Skeletal muscle tissue (tissue), 4 donors: ENCODE data around the gene TNNI3K. TPM values are rescaled to one million over a fixed set of nuclear protein-coding genes. Genes with fewer than 3 reads are reported as not detected.

Experiments
- H3K27ac ChIP-seq: one replicate; pipeline ENCODE4 v1.7.0; 2013; ENCODE audit warnings: mild to moderate bottlenecking, low read depth, low read length, inconsistent platforms
- H3K27me3 ChIP-seq, 3 donors: one replicate each; pipeline ENCODE4 v1.7.0; 2013; ENCODE audit warnings: low read length in 3 of 3; ENCODE audit not compliant: control insufficient read depth in 3 of 3, insufficient read depth in 3 of 3
- H3K36me3 ChIP-seq, 3 donors: one replicate each; pipeline ENCODE4 v1.7.0; 2013; ENCODE audit warnings: low read length in 3 of 3; ENCODE audit not compliant: control insufficient read depth in 3 of 3, insufficient read depth in 3 of 3
- H3K4me1 ChIP-seq, 3 donors: one replicate each; pipeline ENCODE4 v1.7.0; 2013; ENCODE audit warnings: low read length in 3 of 3, mild to moderate bottlenecking in 3 of 3; ENCODE audit not compliant: control insufficient read depth in 3 of 3, insufficient read depth in 3 of 3
- H3K4me3 ChIP-seq, 3 donors: one replicate each; pipeline ENCODE4 v1.7.0; 2013; ENCODE audit warnings: low read length in 3 of 3
- H3K9ac ChIP-seq, 3 donors: one replicate each; pipeline ENCODE4 v1.7.0; 2013; ENCODE audit warnings: low read length in 3 of 3, mild to moderate bottlenecking in 3 of 3, moderate library complexity in 2 of 3, low read depth in 1 of 3
- H3K9me3 ChIP-seq, 3 donors: one replicate each; pipeline ENCODE4 v1.7.0; 2013; ENCODE audit warnings: low read length in 3 of 3; ENCODE audit not compliant: control insufficient read depth in 3 of 3
- total RNA-seq: library from RNA; depleted of rRNA; stranded (reverse); fragments of >200 nt; gene quantifications from one replicate; pipeline ENCODE4 v1.2.3, GENCODE V29; 2014
- donor health status: Osteomylitis.

TNNI3K gene
- total RNA-seq, 1 donor from 2014 or later = 2.1 TPM

DNA sequence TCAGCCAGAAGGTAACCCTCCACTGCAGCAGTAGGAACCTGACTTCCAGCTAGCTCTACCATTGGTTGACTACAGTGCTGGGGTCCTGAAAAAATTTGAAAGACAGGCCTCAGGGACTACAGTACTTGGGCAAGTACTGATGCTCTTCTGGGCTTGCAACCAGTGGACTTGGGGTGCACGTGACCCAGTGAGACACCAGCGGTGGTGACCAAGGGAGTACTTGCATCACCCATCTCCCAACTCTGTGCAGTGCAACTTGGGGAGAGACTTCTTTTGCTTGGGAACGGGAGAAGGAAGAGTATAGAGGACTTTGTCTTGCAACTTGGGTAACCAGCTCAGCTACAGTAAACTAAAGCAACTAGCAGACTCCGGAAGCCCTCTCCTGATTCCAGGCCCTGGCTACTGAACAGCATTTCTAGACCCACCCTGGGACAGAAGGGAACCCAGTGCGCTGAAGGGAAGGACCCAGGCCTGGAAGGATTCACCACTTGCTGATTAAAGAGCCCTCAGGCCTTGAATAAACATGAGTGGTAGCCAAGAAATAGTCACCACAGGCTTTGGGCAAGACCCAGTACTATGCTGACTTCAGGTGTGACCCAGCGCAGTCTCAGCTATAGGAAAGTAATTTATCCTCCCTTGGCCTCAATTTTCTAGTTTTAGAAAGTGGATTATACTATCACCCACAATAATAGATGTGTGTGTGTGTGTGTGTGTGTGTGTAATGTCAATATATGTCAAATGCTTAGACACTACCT is 45.6 kb downstream of the TNNI3K start:
- H3K9ac ChIP-seq = no peak overlapping the region

DNA sequence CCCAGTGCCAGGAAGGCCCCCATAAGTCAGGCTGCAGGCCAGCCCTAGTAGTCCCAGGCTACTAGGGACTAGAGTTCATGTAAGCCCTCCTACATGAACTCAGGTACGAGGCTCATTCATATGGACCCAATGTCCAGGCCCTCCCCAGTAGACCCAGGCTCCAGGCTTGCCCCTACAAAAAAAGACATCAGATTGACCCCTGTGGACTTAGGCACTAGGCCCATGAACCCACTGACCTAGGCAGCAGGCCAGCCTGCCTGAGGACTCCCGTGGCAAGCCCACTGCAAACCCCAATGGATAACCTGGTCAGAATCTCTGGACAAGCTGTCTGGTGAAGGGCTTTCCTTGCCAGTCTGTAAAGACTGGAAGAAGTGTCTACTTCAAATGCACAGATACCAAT is 51.2 kb downstream of the TNNI3K start:
- no peak overlapping the region for H3K4me3 ChIP-seq
- H3K27me3 ChIP-seq = no peaks in the 10 kb centered on the region
- no peak overlapping the region for H3K9ac ChIP-seq
- no peak overlapping the region for H3K27ac ChIP-seq
- no peaks in the 10 kb centered on the region for H3K36me3 ChIP-seq
- H3K9me3 ChIP-seq = no peaks in the 10 kb centered on the region
- H3K4me1 ChIP-seq = no peaks in the 10 kb centered on the region

More for the DNA sequence above, 45.6 kb downstream of the TNNI3K start:
- no peak overlapping the region for H3K27ac ChIP-seq
- no peaks in the 10 kb centered on the region for H3K27me3 ChIP-seq
- H3K36me3 ChIP-seq = peaks cover 0 to 2% (median 0%) of the 10 kb centered on the region in 3 donors
- H3K4me3 ChIP-seq = no peak overlapping the region
- H3K9me3 ChIP-seq = no peaks in the 10 kb centered on the region
- H3K4me1 ChIP-seq = no peaks in the 10 kb centered on the region

DNA sequence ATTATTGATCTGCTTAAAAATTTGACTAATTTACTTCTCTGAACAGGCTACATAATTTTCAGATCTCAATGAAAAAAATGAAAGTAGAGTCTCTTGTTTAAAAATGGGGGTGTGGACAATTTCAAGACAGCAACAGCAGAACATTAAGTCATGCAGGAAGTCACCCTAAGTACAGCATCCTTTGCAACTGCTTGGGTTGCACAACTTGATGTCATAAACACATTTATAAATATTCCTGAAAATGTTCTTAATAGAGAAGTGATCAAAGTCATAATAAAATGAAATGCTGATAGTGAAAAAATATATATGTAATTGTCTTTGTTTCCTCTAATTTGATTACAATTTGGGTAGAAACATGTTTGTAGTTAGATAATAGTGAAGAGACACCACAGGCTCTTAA is 79.3 kb downstream of the TNNI3K start:
- H3K9me3 ChIP-seq = no peaks in the 10 kb centered on the region

DNA sequence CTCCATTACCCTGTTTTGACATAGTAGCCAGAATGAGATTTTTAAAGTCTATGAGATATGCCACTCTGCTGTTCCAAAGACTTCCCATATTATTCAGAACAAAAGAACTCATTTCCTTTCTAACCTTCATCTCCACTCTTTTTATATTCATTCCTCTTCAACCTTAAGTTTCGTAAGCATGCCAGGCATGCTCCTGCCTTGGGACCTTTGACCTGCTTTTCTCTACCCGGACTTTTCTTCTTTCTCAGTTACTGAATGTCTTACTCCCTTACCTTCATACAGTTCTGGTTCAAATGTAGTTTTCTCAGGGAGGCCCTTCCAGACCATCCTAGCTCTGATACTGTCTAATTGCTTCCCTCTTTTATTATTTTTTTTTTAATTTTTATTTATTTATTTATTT is 81.1 kb downstream of the TNNI3K start:
- Histone ChIP-seq H3K27ac (no peak overlapping the region), H3K9ac (no peak overlapping the region), H3K36me3 (no peaks in the 10 kb centered on the region), H3K9me3 (no peaks in the 10 kb centered on the region), H3K27me3 (no peaks in the 10 kb centered on the region), H3K4me3 (no peak overlapping the region), H3K4me1 (no peaks in the 10 kb centered on the region)

More for the DNA sequence above, 79.3 kb downstream of the TNNI3K start:
- Histone ChIP-seq H3K9ac (no peak overlapping the region), H3K4me1 (no peaks in the 10 kb centered on the region), H3K36me3 (no peaks in the 10 kb centered on the region), H3K27me3 (no peaks in the 10 kb centered on the region), H3K4me3 (no peak overlapping the region), H3K27ac (no peak overlapping the region)

DNA sequence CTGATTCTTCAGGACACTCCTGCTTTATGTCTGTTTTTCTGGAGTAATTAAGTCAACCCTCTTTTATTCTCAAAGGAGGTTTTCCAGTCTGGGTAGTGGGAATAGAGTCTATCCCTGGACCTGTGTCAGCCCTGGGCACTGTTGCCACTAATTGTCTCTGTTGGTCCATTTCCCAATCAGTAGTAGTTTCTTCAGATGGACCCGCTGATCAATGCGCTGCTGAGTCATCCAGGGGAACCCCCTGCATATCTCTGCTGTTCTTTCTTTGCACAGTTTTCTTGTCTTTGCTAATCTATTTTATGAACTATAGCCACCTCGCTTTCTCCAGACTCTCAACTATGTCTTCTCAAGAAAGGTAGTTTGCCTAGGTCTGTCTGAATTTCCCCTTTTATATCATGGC is 82.5 kb downstream of the TNNI3K start:
- Histone ChIP-seq H3K4me1 (no peaks in the 10 kb centered on the region), H3K36me3 (no peaks in the 10 kb centered on the region), H3K27ac (no peak overlapping the region), H3K9ac (no peak overlapping the region), H3K9me3 (no peaks in the 10 kb centered on the region), H3K27me3 (no peaks in the 10 kb centered on the region), H3K4me3 (no peak overlapping the region)

DNA sequence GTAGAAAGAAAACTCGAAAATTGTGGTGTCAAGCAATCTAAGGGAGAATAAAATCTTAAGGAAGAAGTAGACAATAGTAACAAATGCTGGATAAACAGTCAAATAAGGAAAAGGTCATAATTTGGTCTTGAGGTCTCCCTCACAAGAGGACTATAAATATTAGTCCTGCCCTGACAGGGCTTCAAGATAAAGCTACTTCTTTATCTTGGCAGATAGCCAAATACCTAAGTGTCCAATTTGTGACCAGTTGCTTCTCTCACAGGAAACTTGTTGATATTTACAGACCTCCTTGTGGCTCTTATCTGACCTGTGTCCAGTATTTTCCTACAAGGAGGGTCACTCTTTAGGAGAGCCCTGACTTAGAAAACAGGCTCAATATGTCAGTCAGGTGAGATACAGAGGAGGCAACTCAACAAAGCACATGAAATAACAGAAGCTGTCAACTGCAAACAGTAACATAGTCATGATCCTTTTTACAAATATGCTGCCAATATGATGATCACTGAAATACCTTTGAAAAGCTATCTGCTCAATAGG is 88.8 kb downstream of the TNNI3K start:
- no peak overlapping the region for H3K4me3 ChIP-seq
- H3K36me3 ChIP-seq = no peaks in the 10 kb centered on the region
- H3K27ac ChIP-seq = no peak overlapping the region
- no peak overlapping the region for H3K9ac ChIP-seq
- no peaks in the 10 kb centered on the region for H3K27me3 ChIP-seq
- H3K9me3 ChIP-seq = no peaks in the 10 kb centered on the region
- no peaks in the 10 kb centered on the region for H3K4me1 ChIP-seq

DNA sequence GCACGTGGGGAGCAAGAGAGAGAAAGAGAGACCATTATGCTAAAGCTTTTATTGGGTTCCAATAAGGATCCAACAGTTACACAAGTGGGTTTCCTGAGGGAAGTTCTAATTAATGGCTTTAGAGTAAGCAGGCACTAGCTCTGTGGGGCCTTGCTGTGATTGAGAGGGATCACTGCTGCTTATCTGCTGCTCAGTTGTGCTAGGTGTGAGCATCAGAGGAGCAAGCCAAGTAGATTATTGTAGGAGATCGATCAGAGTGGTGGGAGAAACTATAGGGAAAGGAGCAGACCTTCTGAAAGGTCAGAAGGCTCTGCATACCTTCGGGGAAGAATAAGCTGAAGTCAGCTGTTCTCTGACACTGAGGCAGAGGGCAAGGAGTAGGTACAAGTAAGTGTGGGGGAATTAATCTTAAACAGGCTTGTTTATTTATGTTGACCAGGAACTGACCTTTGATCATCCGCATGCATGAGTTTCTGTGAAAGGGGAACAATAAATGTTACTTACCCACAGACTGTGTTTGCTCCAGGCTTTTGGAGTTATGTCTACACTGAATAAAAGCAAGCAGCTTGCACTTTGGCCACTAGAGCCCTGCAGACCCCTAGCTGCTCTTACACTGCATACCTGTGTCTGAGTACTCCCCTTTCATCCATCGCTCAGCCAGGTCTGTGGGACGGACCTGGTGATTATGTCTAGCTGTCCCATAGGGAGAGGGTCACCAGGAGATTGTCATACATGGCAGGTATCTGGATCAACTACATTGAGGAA is 89.7 kb downstream of the TNNI3K start:
- Histone ChIP-seq H3K27ac (no peak overlapping the region), H3K9ac (no peak overlapping the region), H3K4me3 (no peak overlapping the region), H3K4me1 (no peaks in the 10 kb centered on the region), H3K27me3 (no peaks in the 10 kb centered on the region), H3K9me3 (no peaks in the 10 kb centered on the region), H3K36me3 (no peaks in the 10 kb centered on the region)

DNA sequence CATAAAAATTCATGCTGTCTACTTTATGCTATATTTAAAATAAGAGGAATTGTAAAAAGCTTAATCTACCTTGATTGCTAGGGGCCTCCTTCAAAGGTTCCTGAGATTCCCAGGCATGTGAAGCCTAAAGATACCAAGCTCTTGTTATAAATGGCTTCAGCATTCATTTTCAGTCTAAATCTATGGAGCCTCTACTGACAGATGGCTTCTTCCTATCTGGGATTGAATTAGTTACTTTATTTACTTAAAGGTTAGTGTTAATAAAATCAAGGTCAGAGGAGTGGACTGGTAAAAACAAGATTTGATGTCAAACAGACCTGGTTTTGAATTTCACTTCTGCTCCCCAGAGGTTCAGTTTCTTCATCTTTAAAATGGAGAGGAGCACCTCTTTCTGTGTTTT is 93.7 kb downstream of the TNNI3K start:
- Histone ChIP-seq H3K27ac (no peak overlapping the region), H3K9ac (no peak overlapping the region), H3K27me3 (no peaks in the 10 kb centered on the region), H3K4me3 (no peak overlapping the region), H3K36me3 (no peaks in the 10 kb centered on the region), H3K9me3 (no peaks in the 10 kb centered on the region), H3K4me1 (no peaks in the 10 kb centered on the region)

DNA sequence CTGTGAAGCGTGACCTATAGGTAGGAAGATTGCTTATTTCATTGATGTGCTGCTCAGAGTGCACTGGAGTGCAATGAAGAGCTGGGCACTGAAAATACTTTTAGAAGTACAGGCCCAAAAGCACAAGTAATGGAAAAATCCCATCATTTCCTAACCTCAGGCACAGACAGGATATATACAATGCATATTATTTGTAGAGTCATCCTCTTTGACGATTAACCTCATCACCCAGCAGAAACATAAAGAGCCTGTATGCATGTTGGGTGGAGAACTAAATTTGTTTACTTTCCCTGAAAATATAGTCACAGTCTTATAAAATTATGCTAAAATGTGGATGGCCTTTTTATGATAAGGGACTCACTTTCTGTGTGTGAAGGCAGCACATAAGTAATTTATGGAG is 98.1 kb downstream of the TNNI3K start:
- H3K9me3 ChIP-seq = no peaks in the 10 kb centered on the region
- H3K9ac ChIP-seq = no peak overlapping the region

DNA sequence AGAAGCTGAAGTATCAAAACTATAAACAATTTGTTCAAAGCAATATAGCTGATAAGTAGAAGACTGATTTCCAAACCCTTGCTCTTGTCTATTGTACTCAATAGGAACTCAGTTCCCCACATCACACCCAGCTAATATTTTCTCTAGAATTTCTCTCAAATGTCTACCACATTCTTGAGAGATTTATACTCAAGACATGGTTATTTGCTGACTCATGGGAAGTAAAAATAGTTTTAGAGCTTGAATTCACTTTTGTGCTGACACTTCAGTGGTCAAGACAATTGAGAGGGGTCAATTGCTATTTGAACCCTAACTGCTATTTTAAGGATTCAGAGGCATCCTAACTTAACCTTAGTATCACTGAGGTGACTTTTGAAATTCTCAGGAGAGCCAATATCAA is 99.0 kb downstream of the TNNI3K start:
- Histone ChIP-seq H3K4me3 (no peak overlapping the region), H3K27ac (no peak overlapping the region), H3K27me3 (no peaks in the 10 kb centered on the region), H3K9ac (no peak overlapping the region), H3K9me3 (no peaks in the 10 kb centered on the region), H3K36me3 (no peaks in the 10 kb centered on the region), H3K4me1 (no peaks in the 10 kb centered on the region)

More for the DNA sequence above, 98.1 kb downstream of the TNNI3K start:
- Histone ChIP-seq H3K4me3 (no peak overlapping the region), H3K27me3 (no peaks in the 10 kb centered on the region), H3K36me3 (no peaks in the 10 kb centered on the region), H3K27ac (no peak overlapping the region), H3K4me1 (no peaks in the 10 kb centered on the region)
